Measurements from ENCODE around the gene OR10H2. TPM values are rescaled to one million over a fixed set of nuclear protein-coding genes. Genes with fewer than 3 reads are reported as not detected.

OR10H2 gene
- total RNA-seq, 4 donors from 2014 or later: not detected

GRCh38 chr19:15732388-15732787 lies 4.6 kb downstream of the OR10H2 start:
- TF ChIP-seq CTCF (IDR thresholded peaks at IDR 0.05; ENCODE audit: low read depth): no peak

GRCh38 chr19:15733895-15734294 lies 6.1 kb downstream of the OR10H2 start:
- TF ChIP-seq CTCF (IDR thresholded peaks at IDR 0.05; ENCODE audit: low read depth): no peak

- no peak for TF ChIP-seq CTCF (IDR thresholded peaks at IDR 0.05; ENCODE audit: low read depth)
Measured at GRCh38 chr19:15737722-15738121, 9.9 kb downstream of the OR10H2 start, which contains the start of gene OR10H3. Gene OR10H3 (plus strand): TSS chr19:15737985. CDS start chr19:15741393, 3,408 bp downstream.

GRCh38 chr19:15740785-15741184 lies 13.0 kb downstream of the OR10H2 start:
- TF ChIP-seq CTCF (IDR thresholded peaks at IDR 0.05; ENCODE audit: low read depth): no peak

GRCh38 chr19:15748239-15748638 lies 20.4 kb downstream of the OR10H2 start:
- no peak for TF ChIP-seq CTCF (IDR thresholded peaks at IDR 0.05; ENCODE audit: low read depth)

- no peak for TF ChIP-seq CTCF (IDR thresholded peaks at IDR 0.05; ENCODE audit: low read depth)
Measured at GRCh38 chr19:15758379-15758778, 30.6 kb downstream of the OR10H2 start.

- no peak for TF ChIP-seq CTCF (IDR thresholded peaks at IDR 0.05; ENCODE audit: low read depth)
Measured at GRCh38 chr19:15759962-15760565, 32.2 kb downstream of the OR10H2 start.
